Fibroblast of skin of right biceps (primary cell): ENCODE data around the gene C1orf74.

Source experiments
- DNase-seq: peaks from one replicate; pipeline ENCODE4 v3.0.0-alpha.2; 2013

The C1orf74 gene

DNA sequence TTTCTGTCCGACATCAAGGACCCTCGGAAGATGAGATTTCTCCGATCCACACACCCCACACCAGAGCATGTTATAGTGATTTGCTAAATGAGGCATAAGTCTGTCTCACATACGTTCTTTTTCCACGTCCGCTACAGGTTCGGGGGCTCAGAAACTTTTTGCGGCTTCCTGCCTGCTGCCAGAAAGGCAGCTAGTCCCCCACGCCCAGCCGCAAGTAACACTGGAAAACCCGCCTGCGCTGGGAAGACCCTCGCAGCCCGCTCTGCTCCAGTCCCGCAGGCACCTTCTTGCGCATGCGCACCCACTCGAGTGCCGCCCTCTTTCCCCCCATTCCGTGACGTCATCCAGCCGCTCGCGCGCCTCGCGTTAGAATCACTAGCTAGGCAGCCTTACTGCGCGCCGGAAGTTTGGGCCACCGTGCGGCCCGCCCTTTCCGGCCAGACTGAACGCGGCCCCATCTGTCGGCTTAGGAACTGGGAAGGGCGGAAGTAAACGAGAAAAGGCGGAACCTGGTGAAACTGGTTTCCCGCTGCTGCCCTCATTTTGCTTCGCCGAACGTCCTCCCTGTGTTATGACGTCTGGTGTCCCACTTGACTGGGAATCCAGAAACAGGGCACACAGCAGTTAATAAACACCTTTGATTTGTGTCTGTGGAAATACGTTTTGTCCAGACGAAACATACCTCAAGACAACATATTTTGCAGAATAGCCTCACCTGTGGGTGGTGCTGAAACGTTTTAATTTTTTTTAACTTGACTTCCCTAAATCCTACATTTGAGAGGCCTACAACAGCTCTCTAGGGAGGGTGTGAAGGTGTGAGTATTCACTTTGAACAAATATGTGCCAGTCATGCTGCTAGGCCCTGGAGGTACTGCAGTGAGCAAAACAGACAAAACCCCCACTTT lies at the start of gene C1orf74:
TSS of gene C1orf74 (minus strand) at position 295 of the 905 bp plus-strand sequence. CDS start 925 bp downstream, outside the sequence.
- DNase-seq, result peak; percentile 98

- peak; percentile 85 for DNase-seq
Observed at GRCh38 chr1:209831615-209832014, 47.3 kb upstream of the C1orf74 start.

DNA sequence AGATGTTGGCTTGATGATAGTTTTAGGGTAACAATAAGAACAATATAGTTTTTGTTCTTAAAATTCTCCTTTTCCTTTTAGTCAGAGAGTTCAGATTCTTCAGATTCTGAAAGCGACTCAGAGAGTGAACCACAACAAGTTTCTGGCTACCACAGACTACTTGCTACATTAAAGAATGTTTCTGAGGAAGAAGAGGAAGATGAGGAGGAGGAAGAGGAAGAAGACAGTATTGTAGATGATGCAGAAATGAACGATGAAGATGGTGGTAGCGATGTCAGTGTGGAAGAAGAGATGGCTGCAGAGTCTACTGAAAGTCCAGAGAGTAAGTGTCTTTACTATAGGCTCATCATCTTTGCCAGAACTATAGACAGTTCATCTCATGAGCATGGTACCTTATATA lies 46.4 kb upstream of the C1orf74 start:
- no peak for DNase-seq

DNA sequence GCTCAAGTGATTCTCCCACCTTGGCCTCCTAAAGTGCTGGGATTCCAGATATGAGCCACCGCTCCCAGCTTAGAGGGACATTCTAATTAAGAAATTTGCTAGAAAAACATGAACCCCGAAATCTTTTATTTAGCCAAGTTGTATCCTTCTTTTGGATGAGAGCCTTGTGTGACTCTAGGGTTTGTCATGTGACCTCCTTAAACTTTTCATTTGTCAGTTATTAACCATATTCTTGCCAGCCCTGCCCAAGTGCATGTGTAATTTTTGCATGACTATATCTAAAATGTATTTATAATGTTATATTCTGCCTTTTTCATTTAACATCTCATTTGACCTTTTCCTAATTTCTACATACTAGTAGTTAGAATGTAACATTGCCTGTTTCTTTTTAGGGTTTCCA lies 45.4 kb upstream of the C1orf74 start:
- no peak for DNase-seq

DNA sequence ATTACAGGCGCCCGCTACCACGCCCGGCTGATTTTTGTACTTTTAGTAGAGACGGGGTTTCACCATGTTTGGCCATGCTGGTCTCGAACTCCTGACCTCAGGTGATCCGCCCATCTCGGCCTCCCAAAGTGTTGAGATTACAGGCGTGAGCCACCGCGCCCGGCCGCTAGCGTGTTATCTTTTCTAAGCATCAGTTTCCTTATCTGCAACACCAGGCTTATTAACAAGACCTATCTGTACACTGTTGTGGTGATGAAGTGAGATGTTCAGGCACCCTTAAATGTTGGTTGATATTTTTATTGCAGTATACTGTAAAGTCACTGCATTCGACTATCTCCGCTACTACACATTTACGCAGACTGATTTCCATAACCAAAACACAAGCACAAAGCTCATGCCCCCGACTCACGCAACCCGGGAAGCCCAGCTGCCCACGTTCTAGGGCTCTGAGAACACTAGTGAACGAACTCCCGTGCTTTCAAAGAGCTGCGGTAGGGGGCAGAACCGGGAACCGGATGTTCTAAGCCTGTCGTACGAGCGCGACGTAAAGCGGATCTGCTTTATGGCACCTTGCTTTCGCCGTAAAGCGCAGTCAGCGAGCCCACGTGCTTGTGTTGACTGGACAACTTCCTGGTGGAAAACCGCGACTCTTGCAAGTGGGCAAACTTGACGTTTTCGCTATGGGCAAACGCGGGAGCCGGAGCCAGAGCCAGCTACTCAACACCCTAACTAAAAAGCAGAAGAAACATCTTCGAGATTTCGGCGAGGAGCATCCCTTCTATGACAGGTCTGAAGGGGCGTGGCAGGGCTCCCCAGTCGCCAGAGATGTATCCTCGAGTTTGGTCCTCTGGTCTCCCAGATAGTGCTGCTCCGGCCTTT lies 43.3 kb upstream of the C1orf74 start, which contains the start of gene UTP25:
TSS of gene UTP25 (plus strand) at position 589 of the 879 bp plus-strand sequence. CDS start at position 681, 92 bp downstream.
- peak; percentile 97 for DNase-seq

DNA sequence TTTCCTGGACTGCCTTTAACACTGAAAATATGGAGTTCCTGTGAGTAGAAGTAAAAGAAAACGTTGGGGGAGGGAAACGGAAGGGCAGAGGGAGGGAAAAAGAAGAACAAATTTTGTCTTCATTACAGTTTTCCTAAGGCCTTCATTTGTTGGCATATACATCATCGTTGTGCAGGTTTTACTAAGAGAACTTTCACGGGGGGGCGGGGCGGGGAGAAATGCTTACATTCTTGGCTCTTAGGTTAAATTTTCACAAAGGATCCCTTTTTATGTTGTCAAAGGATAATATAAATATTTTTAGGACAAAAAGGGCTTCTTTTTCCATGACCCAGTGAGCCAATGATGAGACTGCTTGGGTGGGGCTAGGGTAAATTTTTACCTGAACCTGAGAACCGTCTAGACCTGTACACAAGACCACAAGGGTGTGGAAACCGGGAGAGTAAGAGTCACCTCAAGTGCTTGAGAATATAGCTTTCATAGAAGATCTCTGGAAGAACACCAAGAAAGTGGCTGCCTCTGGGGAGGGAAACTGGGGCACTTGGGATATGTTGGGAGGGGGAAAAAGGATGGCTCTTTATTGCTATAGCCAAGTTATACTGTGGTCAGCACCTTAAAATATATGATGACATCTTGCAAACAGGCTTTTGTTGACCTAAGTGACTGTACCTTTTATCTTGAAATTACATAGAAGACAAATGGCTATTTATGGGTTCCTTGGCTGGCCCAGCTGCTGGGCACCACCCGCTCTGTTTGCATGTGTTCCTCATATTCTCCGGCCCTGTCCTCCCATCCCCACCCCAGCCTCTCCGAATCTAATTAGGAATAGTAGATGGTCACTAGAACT lies 41.5 kb upstream of the C1orf74 start:
- DNase-seq, result no peak

DNA sequence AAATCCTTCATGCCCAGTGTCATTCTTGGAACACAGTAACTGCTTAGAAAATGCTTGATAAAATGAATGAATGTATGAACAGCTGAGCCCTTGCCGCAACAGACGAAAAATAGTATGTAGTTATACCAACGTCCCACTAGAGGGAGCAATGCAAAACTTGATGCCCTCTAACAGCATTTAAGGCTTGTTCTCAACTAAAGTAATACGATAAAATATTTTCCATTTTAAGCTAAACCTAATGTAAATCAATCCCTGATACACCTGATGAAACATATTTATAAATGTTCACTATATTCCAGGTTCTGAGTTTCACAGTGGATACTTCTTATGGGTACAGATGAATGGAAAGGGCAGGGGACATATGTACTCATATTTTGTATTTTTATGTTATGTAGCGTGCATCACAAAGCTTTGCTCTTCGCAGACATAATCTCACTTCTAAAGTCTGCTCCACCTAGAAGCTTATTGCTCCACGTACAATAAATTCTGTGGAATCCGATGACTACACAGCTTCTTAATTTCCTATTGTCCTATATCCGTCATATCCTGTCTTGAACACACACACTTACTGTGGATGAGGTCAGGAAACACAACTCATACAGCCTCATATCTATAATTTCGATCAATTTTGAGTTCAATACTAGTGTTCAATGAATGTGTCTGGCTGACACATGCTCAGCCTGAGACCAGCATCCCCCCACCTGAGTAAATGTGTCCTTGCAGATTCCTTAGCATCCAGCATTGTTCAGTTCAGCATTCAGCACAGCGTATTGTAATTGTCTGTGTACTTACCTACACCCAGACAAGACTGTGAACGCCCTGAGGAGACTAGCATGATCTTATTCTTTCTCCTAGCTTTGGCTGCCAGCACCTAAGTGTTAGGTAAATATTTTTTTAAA lies 39.0 kb upstream of the C1orf74 start:
- peak; percentile 88 for DNase-seq

DNA sequence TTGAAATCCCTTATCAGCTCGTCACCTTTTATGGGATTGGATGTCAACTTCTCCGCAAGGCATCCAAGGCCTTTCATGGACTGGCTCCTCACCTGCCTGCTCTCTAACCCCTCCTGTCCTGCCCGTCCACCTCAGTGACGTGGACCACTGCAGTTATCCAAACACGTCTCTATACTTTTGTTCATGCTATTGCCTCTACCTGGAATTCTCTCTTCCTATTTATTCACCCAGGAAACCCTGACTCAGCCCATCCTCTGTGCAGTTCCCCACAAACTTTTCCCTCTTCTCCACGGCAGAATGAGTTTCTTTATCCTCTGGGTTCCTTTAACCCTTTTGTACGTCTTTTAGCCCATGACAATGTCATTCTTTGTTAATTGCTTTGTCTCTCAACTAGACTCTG lies 38.3 kb upstream of the C1orf74 start:
- DNase-seq, result no peak

DNA sequence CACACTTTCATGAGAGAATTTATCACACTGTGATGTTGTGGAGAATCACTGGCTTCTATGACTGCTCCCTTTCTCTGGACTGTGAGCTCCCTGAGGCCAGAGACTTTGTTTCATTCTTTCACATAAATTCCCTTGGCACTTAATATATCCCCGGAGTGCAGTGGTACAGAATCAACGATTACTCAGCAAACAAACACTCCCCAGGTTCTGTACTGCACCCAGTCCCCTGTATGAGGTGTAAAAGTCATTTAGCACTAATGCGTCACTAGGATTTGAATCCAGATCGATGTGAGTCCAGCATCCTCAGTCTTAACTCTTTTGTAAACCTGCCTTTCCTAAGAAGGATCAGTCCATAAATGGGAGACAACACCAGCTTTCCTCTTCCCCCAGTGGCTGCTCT lies 36.6 kb upstream of the C1orf74 start:
- DNase-seq, result no peak

GRCh38 chr1:209819058-209819457 lies 34.7 kb upstream of the C1orf74 start:
- DNase-seq, result no peak

DNA sequence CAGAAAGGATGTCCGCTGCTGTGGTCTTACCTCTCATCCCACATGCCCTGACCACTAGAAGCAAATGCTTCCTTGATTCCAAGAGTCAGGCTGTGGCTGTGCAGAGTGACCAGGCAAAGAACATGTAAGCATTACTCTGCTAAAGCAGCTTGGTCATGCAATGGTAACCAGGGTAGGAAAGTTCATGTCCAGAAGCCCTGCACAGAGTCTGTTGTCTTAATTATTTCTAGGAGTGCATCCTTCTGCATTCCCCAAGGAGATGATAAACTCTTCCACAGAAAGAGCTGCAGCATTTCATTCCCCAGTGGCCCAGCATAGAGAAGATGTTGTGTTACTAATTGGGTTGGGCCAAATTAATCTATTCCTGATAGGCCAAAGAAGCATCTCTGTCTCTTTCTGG lies 33.3 kb upstream of the C1orf74 start:
- no peak for DNase-seq

GRCh38 chr1:209816923-209817322 lies 32.6 kb upstream of the C1orf74 start:
- no peak for DNase-seq

DNA sequence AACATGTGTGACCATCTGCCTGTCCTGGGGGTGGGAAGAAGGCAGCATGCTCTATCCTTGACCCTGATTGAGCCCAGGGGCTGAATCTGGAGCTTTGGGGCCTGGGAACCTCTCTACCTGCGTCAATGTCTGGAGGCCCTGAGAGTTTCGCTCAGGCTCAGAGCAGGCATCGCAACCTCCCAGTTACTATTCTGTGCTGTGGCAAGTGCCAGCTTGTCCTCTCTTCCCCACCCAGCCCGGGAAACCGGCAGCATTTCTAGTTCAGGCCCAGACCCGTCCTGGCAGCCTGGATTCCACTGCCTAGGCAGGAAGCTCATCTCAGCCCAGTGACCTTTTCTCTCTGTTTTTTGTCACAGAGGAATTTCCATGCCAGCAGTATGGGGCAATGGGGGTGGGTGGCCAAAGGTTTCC lies 31.6 kb upstream of the C1orf74 start:
- DNase-seq, result no peak

DNA sequence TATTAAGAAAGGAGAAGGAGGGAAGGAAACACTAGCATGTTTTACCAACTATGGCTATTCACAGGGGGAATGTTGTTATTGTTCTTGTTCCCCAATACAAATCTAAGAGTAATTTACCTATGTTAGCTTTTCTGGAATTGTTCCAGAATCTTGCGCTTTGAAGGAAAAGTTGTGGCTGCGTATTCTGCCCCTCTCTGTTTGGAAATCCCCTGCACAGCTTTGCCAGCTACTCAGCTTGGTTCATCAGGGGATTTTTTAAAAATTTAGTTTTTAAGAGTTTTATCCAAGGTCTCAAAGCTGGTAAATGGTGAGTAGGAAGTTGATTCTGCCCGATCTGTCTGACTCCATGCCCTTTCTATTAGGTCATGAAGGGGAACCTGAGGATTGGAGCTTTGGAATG lies 31.1 kb upstream of the C1orf74 start:
- no peak for DNase-seq

DNA sequence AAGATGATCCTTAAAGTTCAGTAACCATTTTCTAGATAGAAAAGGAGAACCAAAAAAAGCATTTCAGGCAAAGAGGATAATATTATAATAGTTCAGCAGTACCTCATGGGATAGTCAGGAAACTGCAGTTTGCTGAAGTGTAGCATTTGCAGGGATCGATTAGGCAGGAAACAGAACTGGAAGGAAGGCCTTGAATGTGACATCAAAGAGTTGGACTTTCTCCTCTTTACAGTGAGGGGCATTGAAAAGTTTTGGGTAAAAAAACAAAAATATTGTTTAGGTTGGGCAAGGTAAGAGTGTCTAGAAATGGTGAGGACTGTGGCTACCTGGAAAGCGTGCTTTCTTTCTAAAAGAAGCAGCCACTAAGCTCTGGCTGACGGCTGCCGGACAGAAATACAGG lies 29.5 kb upstream of the C1orf74 start:
- no peak for DNase-seq

- DNase-seq, result no peak
Observed at GRCh38 chr1:209810783-209811182, 26.4 kb upstream of the C1orf74 start.

- no peak for DNase-seq
Observed at GRCh38 chr1:209809611-209810010, 25.3 kb upstream of the C1orf74 start.

DNA sequence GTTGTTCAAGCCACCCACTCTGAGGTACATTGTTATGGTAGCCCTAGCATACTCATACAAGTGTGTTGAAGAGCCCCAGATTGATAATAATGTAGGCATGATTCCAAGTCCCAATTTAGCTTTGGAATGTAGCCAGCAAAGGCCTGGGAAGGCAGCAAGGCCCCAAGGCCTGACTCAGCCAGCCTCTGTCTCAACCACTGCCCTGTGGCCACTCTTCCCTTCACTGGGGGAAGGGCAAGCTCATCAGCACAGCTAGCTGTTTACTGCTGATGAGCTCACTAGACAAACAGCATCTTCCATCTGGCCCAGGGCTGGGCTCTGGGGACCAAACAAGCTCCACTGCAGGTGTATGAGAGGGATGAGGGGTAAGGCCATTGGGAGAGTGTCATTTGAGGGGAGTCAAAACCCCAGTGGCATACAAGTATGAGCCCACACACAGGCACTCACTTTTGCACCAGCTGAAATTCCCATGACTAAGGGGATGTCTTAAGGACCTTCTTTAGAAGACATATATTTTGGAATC lies 23.8 kb upstream of the C1orf74 start:
- peak; percentile 94 for DNase-seq

DNA sequence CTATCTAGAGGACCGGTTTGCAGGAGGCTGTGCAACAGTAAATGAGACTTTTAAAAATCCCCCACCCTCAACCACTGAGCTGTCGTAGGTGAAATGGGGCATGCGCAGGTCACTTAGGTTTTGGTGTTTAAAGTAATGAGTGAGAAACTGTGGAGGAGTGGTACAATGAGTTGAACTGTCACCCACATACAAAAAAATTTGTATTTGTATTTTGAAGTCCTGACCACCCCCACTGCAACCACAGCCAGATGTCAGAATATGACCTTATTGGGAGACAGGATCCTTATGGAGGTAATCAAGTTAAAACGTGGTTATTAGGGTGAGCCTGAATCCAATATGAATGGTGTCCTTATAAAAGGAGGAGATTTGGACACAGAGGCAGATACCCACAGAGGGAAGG lies 23.1 kb upstream of the C1orf74 start:
- no peak for DNase-seq

- peak; percentile 73 for DNase-seq
Observed at GRCh38 chr1:209805875-209806760, 21.8 kb upstream of the C1orf74 start, which contains the start of gene IRF6. Gene IRF6, minus strand, starts transcription at chr1:209806142. Its CDS starts 4,729 bp downstream, at chr1:209801413.
